Activated CD8-positive, alpha-beta memory T cell treated with anti-CD3 and anti-CD28 coated beads, Interleukin-2, amount 50 U/mL, for 48 hours (primary cell): ENCODE measurements around the gene CTNNA2.
"Not testable (repeated sequence)": the region's sequence is repeated elsewhere in the genome, so short reads cannot be mapped to it uniquely, and the experiment has no call there.

ENCODE experiments used
- DNase-seq: peaks from one replicate; pipeline ENCODE4 v3.0.0-alpha.2; 2020

Gene CTNNA2

GRCh38 chr2:80112790-80113189 lies 599.9 kb downstream of the CTNNA2 start:
- DNase-seq: no peak

GRCh38 chr2:80113399-80113798 lies 600.5 kb downstream of the CTNNA2 start:
- DNase-seq: no peak

GRCh38 chr2:80114812-80115211 lies 602.0 kb downstream of the CTNNA2 start:
- no peak for DNase-seq

GRCh38 chr2:80117401-80117800 lies 604.5 kb downstream of the CTNNA2 start:
- DNase-seq: no peak

- no peak for DNase-seq
Observed at GRCh38 chr2:80120866-80121265, 608.0 kb downstream of the CTNNA2 start.

- DNase-seq: no peak
Observed at GRCh38 chr2:80122675-80123074, 609.8 kb downstream of the CTNNA2 start.

- no peak for DNase-seq
Observed at GRCh38 chr2:80126596-80127189, 613.8 kb downstream of the CTNNA2 start.

- DNase-seq: no peak
Observed at GRCh38 chr2:80128080-80128479, 615.2 kb downstream of the CTNNA2 start.

- no peak for DNase-seq
Observed at GRCh38 chr2:80132281-80132680, 619.4 kb downstream of the CTNNA2 start.

GRCh38 chr2:80135001-80135400 lies 622.1 kb downstream of the CTNNA2 start:
- DNase-seq: no peak

- no peak for DNase-seq
Observed at GRCh38 chr2:80136338-80136737, 623.5 kb downstream of the CTNNA2 start.

- DNase-seq: no peak
Observed at GRCh38 chr2:80139001-80139400, 626.1 kb downstream of the CTNNA2 start.

- DNase-seq: no peak
Observed at GRCh38 chr2:80141007-80141726, 628.3 kb downstream of the CTNNA2 start.

- DNase-seq: no peak
Observed at GRCh38 chr2:80145499-80145898, 632.6 kb downstream of the CTNNA2 start.

- not testable (repeated sequence) for DNase-seq
Observed at GRCh38 chr2:80146757-80147156, 633.9 kb downstream of the CTNNA2 start.

GRCh38 chr2:80147690-80148089 lies 634.8 kb downstream of the CTNNA2 start:
- DNase-seq: no peak

- no peak for DNase-seq
Observed at GRCh38 chr2:80148906-80149305, 636.1 kb downstream of the CTNNA2 start.

GRCh38 chr2:80149991-80150390 lies 637.1 kb downstream of the CTNNA2 start:
- DNase-seq: no peak

GRCh38 chr2:80151248-80151647 lies 638.4 kb downstream of the CTNNA2 start:
- no peak for DNase-seq

- no peak for DNase-seq
Observed at GRCh38 chr2:80151651-80152050, 638.8 kb downstream of the CTNNA2 start.

- no peak for DNase-seq
Observed at GRCh38 chr2:80153151-80153550, 640.3 kb downstream of the CTNNA2 start.

- no peak for DNase-seq
Observed at GRCh38 chr2:80153768-80154167, 640.9 kb downstream of the CTNNA2 start.

- DNase-seq: no peak
Observed at GRCh38 chr2:80154231-80154915, 641.5 kb downstream of the CTNNA2 start.

- DNase-seq: no peak
Observed at GRCh38 chr2:80164375-80164774, 651.5 kb downstream of the CTNNA2 start.
